Skeletal muscle cell (primary cell): ENCODE results near the gene ZNF417.
"Not testable (repeated sequence)": the region's sequence is repeated elsewhere in the genome, so short reads cannot be mapped to it uniquely, and the experiment has no call there.

ENCODE experiments used
- DNase-seq: peaks from one replicate; pipeline ENCODE4 v3.0.0-alpha.2; 2010; ENCODE audit warnings: low read depth
- H3K4me3 ChIP-seq: 2 replicates; pipeline ENCODE4 v1.5.1; 2011; ENCODE audit warnings: low read depth, mild to moderate bottlenecking, control low read depth, low read length, moderate library complexity

ZNF417 gene

DNA sequence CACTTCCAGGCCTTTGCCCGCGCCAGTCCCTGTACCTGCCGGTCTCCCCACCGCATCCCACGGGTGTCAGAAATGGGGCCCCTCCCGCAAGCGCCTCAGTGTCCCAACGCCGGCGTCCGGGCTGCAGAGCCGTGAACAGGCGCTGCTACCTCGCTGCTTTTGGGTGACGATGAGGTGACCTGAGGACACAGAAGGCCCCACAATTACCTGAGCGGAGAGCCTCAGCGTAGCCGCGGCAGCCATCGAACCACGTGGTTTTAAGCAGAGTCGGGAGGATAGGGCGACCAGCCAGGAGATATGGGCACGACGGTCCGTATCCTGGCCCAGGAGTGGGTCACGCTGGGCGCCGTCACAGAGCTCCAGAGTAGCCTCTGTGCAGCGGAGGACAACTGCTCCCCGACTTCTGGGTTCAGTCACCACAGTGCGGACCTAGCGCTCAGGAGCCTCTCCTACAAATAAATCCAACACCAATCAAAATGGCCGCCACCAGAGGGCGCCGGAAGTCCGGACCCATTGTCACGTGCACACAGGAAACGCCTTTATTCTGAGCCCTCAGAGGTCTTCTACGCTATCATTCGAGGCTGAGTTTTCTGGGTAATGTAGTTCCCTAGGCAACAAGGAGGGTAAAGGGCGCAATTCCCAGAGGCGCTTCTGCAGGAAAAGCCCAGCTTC lies 27.7 kb downstream of the ZNF417 start, which contains the start of gene ZNF814:
Gene ZNF814, minus strand, starts transcription at position 478 of the 672 bp plus-strand sequence. Its CDS starts 235 bp downstream, at position 243.
- peak; percentile 19 for DNase-seq
- H3K4me3 ChIP-seq, result peak within 1 kb of the TSS; percentile 71

DNA sequence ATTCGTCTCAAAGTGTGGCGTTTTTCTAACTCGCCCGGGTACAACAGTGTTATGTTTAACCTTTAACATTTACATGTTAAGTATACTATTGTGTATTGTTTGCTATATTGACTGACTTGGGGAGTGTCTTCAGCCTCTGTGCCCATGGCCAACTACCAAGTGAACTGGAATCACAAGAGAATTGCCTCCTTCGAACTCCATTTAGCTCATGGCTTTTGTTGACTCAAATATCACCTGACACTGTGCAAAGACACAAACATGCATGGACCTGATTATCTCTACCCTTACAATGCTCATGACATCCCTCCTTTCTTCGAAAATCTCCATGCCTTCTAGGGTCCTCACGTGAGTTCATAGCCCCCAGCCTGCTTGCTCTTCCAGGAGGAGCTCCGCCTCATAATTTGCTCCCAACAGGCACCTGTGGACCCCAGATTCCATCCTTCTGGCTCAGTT lies 28.3 kb downstream of the ZNF417 start:
- H3K4me3 ChIP-seq, result peak overlapping the region; percentile 71
- DNase-seq, result no peak

DNA sequence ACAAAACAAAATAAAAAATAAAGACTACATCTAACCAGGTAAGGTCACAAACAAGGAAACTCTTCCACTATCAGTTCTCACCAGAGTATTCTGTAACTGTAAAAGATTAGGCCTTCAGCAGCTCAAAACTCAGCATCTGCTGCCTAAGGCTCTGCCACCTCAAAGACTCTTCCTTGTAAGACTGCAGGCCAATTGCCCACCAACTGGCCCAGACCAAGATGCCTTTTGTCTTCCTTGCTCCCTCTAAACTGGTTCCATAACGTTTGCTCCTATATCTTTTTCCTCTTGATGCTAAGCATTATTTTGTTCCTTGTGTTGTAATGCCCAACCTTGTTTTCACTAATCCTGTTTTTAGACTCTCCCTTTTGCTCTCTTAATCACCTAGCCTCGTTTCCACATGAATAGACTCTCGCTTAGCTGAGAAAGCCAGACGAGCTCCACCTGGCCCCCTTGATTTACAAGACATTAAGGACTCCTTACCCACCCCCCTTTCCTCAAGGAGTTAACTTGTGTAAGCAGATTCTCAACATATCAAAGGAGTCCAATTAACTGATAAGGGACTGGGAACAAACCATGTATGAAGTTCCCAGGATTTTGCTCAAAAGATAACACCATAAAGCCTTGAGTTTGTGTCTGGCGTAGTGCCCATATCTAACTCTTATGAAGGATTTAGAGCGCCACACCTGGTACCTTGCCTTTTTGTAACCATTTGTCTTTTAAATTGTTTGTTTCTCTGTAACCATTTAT lies 29.0 kb downstream of the ZNF417 start:
- H3K4me3 ChIP-seq, result no peak overlapping the region
- no peak for DNase-seq

DNA sequence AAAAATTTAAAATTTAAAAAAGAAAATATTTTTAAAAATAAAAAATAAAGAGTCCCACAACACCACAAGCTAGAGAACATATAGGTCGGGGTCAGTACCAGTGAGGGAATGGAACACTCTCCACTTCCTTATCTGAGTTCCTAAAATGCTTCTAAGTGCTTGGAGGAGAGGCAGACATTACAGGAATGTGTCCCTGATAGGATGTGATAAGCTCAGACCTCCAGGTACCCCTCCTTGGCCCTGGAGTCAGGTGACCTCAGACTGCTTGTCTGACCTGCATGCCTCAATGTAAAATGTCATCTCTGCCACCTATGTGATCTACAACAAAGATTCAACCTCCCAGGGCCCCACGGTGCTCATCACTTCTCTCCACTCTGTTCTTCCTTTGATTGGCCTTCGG lies 30.3 kb downstream of the ZNF417 start:
- no peak for DNase-seq
- H3K4me3 ChIP-seq, result no peak overlapping the region

DNA sequence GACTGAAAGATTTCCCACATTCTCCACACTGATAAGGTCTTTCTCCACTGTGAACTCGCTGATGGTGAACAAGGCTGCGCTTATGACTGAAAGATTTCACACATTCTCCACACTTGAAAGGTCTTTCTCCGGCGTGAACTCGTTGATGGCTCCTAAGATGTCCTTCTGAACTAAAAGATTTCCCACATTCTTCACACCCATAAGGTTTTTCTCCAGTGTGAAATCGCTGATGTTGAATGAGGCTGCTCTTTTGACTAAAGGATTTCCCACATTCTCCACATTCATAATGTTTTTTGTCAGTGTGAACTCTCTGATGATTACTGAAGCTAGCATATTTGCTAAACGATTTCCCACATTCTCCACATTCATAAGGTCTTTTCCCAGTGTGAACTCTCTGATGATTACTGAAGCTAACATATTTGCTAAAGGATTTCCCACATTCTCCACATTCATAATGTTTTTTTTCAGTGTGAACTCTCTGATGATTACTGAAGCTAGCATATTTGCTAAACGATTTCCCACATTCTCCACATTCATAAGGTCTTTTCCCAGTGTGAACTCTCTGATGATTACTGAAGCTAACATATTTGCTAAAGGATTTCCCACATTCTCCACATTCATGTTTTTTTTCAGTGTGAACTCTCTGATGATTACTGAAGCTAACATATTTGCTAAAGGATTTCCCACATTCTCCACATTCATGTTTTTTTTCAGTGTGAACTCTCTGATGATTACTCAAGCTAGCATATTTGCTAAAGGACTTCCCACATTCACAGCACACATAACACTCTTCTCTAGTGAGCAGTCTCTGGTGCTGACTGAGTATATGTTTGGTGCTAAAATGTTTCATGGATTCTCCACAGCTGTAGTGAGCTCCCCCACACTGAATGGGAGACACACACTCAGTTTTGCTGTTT lies 42.3 kb downstream of the ZNF417 start:
- H3K4me3 ChIP-seq, DNase-seq: not testable (repeated sequence)

DNA sequence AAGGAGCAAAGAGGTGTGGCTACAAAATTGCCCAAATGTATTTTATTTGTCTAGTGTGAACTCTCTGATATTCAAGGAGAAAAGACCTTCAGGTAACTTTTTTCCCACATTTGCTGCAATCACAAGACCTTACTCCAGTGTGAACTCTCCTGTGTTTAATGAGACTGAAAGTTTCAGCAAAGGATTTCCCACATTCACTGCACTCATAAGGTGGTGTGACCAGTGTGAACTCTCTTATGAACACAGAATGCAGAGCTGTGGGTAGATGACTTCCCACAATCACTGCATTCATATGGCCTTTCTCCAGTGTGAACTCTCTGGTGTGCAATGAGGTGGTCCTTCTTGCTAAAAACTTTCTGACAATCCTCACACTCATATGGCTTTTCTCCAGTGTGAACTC lies 43.9 kb downstream of the ZNF417 start:
- DNase-seq, result no peak
- no peak overlapping the region for H3K4me3 ChIP-seq

DNA sequence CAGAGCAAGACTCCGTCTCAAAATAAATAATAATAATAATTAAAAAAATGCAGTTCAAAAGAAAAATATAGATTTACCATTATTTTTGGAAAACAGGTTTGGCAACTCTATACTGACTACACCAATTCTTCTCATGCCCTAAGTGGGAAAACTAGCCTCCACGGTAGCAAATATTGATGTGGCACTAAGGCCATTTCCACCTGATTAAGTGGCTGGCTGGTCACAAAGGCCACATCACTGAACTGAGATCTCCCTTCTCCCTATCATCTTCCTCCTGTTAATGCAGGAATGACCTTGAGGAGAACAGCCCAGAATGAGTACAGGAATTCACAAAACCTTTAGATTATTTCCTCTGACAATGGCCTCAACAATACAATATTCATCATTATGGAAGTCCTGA lies 46.2 kb downstream of the ZNF417 start:
- no peak overlapping the region for H3K4me3 ChIP-seq

DNA sequence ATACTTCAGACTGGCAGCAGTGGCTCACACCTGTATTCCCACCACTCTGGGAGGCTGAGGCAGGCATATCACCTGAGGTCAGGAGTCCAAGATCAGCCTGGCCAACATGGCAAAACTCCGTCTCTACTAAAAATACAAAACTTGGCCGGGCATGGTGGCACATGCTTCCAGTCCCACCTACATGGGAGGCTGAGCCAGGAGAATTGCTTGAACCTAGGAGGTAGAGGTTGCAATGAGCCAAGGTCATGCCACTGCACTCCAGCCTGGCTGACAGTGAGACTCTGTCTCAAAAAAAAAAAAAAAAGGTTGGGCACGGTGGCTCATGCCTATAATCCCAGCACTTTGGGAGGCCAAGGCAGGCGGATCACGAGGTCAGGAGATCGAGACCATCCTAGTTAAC lies 46.7 kb downstream of the ZNF417 start:
- not testable (repeated sequence) for DNase-seq, H3K4me3 ChIP-seq

More for the DNA sequence above, 46.2 kb downstream of the ZNF417 start:
- no peak for DNase-seq

DNA sequence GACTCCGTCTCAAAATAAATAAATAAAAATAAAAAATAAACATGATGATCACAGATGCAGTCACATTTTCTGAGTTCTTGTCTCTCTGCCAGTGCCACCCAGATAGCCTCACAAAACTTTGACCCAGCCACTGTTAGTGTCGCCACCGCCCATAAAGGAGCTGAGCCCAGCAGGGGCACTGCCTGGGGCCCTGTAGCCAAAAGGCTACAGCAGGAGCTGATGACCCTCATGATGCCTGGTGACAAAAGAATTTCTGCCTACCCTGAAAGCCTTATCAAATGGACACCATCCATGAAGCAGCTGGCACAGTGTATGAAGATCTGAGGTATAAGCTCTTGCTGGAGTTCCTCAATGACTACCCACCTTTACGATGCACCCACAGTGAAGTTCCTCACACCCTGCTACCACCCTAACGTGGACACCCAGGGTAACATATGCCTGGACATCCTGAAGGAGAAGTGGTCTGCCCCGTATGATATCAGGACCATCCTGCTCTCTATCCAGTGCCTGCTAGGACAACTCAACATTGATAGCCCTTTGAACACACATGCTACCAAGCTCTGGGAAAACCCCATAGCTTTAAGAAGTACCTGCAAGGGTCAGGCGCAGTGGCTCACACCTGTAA lies 48.4 kb downstream of the ZNF417 start:
- DNase-seq, result no peak
- H3K4me3 ChIP-seq, result no peak overlapping the region
